ENCODE data around the gene LRRC42. TPM values are rescaled to one million over a fixed set of nuclear protein-coding genes. Genes with fewer than 3 reads are reported as not detected.

Gene LRRC42
- total and polyA plus RNA-seq, 8 donors = 5.2 to 20.5 (median 6.7) TPM

DNA sequence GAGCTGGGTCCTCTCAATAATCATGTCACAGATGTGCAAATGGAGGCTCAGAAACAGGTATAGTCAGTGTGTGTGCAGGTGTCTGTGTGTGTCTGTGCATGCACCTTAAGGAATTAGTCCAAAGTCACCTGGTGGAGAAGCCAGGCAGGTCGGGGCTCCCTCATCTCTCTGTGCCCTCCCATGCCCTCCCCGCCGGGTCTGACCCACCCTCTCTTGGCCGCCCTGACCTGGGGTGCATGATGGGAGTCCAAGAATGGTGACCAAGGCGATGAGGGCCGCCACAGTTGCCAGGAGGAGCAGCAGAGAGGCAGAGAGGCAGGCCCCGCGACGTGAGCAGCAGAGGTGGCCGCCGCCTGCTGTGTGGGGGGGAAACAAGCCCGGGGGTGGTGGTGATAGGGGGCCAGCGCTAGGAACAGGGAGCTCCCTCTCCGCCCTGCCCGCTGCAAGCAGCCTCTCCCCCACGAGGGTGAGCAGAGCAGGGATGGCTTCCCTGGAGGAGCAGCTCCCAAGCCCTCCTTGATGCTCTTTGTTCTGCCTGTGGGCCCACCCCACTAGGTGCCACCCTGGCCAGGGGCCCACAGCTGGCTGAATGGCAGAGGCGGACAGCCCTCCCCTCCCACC lies 68.0 kb downstream of the LRRC42 start:
- ATAC-seq (no peak), FAIRE-seq (no peak), DNase-seq (no peak)
- Histone ChIP-seq H3K4me3 (no peak overlapping the region), H3K27ac (no peak overlapping the region), H3K27me3 (no peaks in the 10 kb centered on the region), H3K9me3 (no peaks in the 10 kb centered on the region), H3K36me3 (no peaks in the 10 kb centered on the region), H3K4me1 (no peaks in the 10 kb centered on the region)
- TF ChIP-seq, protein P1, sequence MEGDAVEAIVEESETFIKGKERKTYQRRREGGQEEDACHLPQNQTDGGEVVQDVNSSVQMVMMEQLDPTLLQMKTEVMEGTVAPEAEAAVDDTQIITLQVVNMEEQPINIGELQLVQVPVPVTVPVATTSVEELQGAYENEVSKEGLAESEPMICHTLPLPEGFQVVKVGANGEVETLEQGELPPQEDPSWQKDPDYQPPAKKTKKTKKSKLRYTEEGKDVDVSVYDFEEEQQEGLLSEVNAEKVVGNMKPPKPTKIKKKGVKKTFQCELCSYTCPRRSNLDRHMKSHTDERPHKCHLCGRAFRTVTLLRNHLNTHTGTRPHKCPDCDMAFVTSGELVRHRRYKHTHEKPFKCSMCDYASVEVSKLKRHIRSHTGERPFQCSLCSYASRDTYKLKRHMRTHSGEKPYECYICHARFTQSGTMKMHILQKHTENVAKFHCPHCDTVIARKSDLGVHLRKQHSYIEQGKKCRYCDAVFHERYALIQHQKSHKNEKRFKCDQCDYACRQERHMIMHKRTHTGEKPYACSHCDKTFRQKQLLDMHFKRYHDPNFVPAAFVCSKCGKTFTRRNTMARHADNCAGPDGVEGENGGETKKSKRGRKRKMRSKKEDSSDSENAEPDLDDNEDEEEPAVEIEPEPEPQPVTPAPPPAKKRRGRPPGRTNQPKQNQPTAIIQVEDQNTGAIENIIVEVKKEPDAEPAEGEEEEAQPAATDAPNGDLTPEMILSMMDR (IDR thresholded peaks at IDR 0.05) = no peak
- 44 to 53% methylated on average over 16 to 17 of the region's 17 CpGs for WGBS, 2 donors
- intact Hi-C loops (cut with DNase I) = no loop called here

DNA sequence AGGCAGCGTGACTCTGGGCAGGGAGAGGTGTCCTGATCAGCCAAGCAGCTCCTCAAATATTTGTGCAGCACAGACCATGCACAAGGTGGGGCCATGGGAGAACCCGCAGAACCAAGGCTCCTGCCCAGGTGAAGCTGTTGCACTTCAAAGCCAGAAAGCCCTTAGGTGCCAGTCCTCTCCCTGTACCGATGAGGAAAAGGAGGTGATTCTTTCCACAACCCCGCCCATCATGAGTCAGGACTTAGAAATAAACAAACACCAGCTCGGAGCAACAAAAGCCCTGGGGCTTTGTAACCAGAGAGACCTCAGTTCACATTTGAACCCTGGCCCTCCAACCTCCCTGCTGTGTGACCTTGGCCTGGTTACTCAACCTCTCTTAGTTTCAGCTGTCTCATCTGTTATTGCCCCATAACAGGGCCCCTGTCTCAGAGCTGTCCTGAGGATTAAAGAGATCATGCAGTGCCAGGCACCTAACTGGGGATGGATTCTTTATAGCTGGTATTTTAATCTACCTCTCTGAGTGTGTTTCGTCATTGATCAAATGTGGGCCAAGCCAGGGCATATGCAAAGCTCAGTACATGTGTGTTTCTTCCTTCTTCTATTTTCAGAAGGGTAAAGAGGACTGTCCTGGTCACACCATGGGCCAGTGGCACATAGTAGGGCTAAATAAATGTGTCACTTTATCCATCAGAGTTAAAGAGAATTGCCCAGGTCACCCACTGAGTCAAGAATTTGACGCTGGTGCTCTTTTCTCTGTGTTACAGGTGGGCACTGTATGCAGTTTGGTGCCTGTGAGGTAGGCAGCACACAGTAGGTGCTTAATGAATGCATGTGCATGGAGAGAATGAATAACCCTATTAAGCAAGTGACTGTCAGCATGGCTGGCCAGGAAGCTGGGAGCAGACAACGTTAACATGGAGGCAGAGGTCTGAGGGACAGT lies 70.5 kb downstream of the LRRC42 start:
- H3K4me1 ChIP-seq = no peaks in the 10 kb centered on the region
- no peaks in the 10 kb centered on the region for H3K9me3 ChIP-seq
- no peaks in the 10 kb centered on the region for H3K27me3 ChIP-seq
- H3K4me3 ChIP-seq = no peak overlapping the region
- no peaks in the 10 kb centered on the region for H3K36me3 ChIP-seq
- FAIRE-seq (no peak), DNase-seq (no peak), ATAC-seq (peak; percentile 40 to 73 (median 72))
- WGBS, 2 donors = 47 to 54% methylated on average over 8 of the region's 8 CpGs
- no peak overlapping the region for H3K27ac ChIP-seq
- TF ChIP-seq, protein P1 (IDR thresholded peaks at IDR 0.05) = no peak
- intact Hi-C loops (cut with DNase I) = no loop called here

Other genes with a start within 250 kb of the LRRC42 start
- gene GLIS1, start 207.2 kb upstream of the LRRC42 start, total RNA-seq = under 1 TPM in 2 of 6 donors, not detected in 4; 0.06 to 0.19 TPM
- gene GLIS1, start 207.2 kb upstream of the LRRC42 start, polyA plus RNA-seq = under 1 TPM; 0.08 to 0.26 TPM
- 1 to 10 TPM; 1.6 to 7.4 (median 4.7) TPM for gene NDC1, start 108.1 kb upstream of the LRRC42 start, total RNA-seq
- gene NDC1, start 108.1 kb upstream of the LRRC42 start, polyA plus RNA-seq = 1 to 10 TPM; 1.8 to 3.5 TPM
- 10 to 100 TPM in 4 of 6 donors, 1 to 10 TPM in 2; 5.6 to 17.7 (median 10.9) TPM for gene YIPF1, start 56.6 kb upstream of the LRRC42 start, total RNA-seq
- 10 to 100 TPM; 10.5 to 16.6 TPM for gene YIPF1, start 56.6 kb upstream of the LRRC42 start, polyA plus RNA-seq
- gene DIO1, start 52.2 kb upstream of the LRRC42 start, total RNA-seq = not detected
- gene DIO1, start 52.2 kb upstream of the LRRC42 start, polyA plus RNA-seq = under 1 TPM in 1 of 2 donors, not detected in 1; 0.09 TPM
- 10 to 100 TPM in 1 of 6 donors, 1 to 10 TPM in 5; 5.9 to 12.0 (median 8.7) TPM for gene IFT25, start 651 bp upstream of the LRRC42 start, total RNA-seq
- gene IFT25, start 651 bp upstream of the LRRC42 start, polyA plus RNA-seq = 10 to 100 TPM in 1 of 2 donors, 1 to 10 TPM in 1; 9.2 to 21.5 TPM
- gene LDLRAD1, start 71.8 kb downstream of the LRRC42 start, total RNA-seq = under 1 TPM in 4 of 6 donors, not detected in 2; 0.08 to 0.29 (median 0.17) TPM
- gene LDLRAD1, start 71.8 kb downstream of the LRRC42 start, polyA plus RNA-seq = under 1 TPM in 1 of 2 donors, not detected in 1; 0.21 TPM
- gene TMEM59, start 106.9 kb downstream of the LRRC42 start, total RNA-seq = 100 to 1,000 TPM; 175 to 316 (median 232) TPM
- gene TMEM59, start 106.9 kb downstream of the LRRC42 start, polyA plus RNA-seq = 100 to 1,000 TPM in 1 of 2 donors, 10 to 100 TPM in 1; 59.9 to 287 TPM
- gene TCEANC2, start 107.3 kb downstream of the LRRC42 start, total RNA-seq = 1 to 10 TPM; 1.3 to 3.8 (median 2.2) TPM
- gene TCEANC2, start 107.3 kb downstream of the LRRC42 start, polyA plus RNA-seq = 1 to 10 TPM; 1.1 to 1.4 TPM
- under 1 TPM in 1 of 6 donors, not detected in 5; 0.08 TPM for gene CDCP2, start 206.7 kb downstream of the LRRC42 start, total RNA-seq
- not detected for gene CDCP2, start 206.7 kb downstream of the LRRC42 start, polyA plus RNA-seq

Data from pancreas (tissue), 10 donors.